OCI-LY7 (cell line): ENCODE results near the gene SCN8A.

ENCODE experiments used
- EZH2phosphoT487 ChIP-seq: fragments of 200-600 bp; sonication (generic); IDR thresholded peaks from 2 replicates; pipeline ENCODE4 v1.6.1; 2018; ENCODE audit warnings: low read depth, borderline replicate concordance, mild to moderate bottlenecking, mixed run types, antibody characterized with exemption, low read length, moderate library complexity, mixed read lengths
- TF ChIP-seq, protein P1 (sequence below): fragments of 200-600 bp; sonication (generic); conservative IDR thresholded peaks from 2 replicates; pipeline ENCODE4 v1.5.1; 2014; ENCODE audit warnings: mild to moderate bottlenecking, antibody characterized with exemption, low read length, moderate library complexity, mixed read lengths

DNA sequence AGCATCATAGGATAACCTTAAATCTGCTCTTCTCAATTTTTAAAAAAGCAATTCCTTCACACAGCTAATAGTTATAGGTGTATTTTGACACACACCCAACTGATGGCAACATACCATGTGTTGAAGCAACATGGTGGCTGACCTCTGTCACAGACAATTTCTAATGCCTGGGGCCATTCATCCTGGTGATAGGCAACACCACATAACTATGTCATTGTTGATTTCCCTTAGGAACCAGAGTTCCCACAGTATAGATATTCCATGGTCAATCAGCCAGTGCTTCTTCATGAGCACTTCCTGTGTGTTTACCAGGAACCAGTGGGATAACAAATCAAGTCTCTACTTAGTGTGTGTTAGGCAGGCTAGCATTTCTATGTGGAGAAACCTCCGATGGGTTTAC lies 169.2 kb downstream of the SCN8A start:
- TF ChIP-seq, protein P1, sequence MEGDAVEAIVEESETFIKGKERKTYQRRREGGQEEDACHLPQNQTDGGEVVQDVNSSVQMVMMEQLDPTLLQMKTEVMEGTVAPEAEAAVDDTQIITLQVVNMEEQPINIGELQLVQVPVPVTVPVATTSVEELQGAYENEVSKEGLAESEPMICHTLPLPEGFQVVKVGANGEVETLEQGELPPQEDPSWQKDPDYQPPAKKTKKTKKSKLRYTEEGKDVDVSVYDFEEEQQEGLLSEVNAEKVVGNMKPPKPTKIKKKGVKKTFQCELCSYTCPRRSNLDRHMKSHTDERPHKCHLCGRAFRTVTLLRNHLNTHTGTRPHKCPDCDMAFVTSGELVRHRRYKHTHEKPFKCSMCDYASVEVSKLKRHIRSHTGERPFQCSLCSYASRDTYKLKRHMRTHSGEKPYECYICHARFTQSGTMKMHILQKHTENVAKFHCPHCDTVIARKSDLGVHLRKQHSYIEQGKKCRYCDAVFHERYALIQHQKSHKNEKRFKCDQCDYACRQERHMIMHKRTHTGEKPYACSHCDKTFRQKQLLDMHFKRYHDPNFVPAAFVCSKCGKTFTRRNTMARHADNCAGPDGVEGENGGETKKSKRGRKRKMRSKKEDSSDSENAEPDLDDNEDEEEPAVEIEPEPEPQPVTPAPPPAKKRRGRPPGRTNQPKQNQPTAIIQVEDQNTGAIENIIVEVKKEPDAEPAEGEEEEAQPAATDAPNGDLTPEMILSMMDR = no peak
- no peak for TF ChIP-seq EZH2phosphoT487
